ENCODE data around the gene NFIC.
"Not testable (repeated sequence)": the region's sequence is repeated elsewhere in the genome, so short reads cannot be mapped to it uniquely, and the experiment has no call there.

Gene NFIC

GRCh38 chr19:3365836-3366752 is at the start of gene NFIC:
NFIC (plus strand) TSS chr19:3366583; CDS start chr19:3366637, 54 bp downstream.
- no peak for DNase-seq (ENCODE audit: low read depth)

GRCh38 chr19:3316659-3317207 is 49.6 kb upstream of the NFIC start:
- no peak for DNase-seq (ENCODE audit: low read depth)

- DNase-seq (ENCODE audit: low read depth), result no peak
Observed at GRCh38 chr19:3319643-3320353, 46.6 kb upstream of the NFIC start.

GRCh38 chr19:3320354-3320670 is 46.1 kb upstream of the NFIC start:
- DNase-seq (ENCODE audit: low read depth), result no peak

GRCh38 chr19:3320853-3321252 is 45.5 kb upstream of the NFIC start:
- no peak for DNase-seq (ENCODE audit: low read depth)

DNA sequence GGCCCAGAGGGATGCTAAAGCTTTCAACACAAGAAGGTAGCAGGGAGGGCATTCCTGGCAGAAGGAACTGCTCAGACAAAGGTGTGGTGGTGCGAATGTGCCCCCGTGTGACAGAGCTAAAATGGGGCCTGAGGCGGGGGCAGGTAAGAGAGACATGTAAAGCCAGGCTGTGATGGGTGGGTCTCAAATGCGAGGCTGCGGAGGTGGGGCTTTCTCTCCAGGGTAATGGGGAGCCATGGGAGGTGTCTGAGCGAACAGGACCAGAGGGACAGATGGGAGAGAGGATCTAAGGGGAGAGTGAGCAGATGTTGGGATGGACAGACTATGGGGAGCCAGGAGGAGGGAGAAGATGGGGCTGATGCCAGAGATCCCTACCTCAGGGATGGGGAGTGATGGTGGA is 44.7 kb upstream of the NFIC start:
- no peak for DNase-seq (ENCODE audit: low read depth)

- DNase-seq (ENCODE audit: low read depth), result no peak
Observed at GRCh38 chr19:3322199-3322978, 44.0 kb upstream of the NFIC start.

DNA sequence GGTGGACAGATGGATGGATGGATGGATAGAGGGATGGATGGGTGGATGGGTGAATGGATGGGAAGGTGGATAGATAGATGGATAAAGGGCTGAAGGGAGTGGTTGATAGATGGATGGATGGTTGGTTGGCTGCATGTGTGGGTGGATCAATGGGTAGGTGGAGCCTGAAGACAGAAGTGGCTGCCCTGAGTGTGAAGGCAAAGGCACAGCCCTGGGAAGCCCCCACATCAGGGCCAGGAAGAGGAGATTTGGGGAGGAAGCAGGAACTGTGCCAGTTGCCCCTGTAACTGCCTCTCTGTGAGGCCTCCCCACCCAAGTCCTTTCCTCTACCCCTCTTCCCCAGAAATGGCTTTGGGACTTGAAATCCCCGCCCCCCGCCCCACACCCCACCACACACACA is 43.4 kb upstream of the NFIC start:
- no peak for DNase-seq (ENCODE audit: low read depth)

- DNase-seq (ENCODE audit: low read depth), result no peak
Observed at GRCh38 chr19:3323658-3324057, 42.7 kb upstream of the NFIC start.

DNA sequence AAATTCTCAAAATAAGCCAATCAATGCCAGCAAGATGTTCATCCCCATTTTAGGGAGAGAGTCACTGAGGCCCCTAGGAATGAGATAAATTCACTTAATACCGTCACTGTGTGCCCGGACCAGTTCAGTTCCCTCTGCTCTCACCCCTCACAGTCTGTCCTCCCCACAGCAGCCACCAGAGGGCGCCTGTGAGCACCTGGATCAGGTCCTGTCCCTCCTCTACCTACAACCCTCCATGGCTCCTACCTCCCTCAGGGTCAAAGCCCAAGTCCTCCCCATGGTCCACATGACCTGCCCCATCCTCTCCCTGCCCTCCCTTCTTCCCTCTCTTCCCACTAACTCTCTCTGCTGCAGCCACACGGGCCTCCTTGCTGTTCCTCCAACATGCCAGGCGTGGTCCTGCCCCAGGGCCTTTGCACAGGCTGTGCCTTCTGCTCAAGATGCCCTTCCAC is 42.0 kb upstream of the NFIC start:
- peak; percentile 75 for DNase-seq (ENCODE audit: low read depth)

- DNase-seq (ENCODE audit: low read depth), result no peak
Observed at GRCh38 chr19:3325451-3325850, 40.9 kb upstream of the NFIC start.

- no peak for DNase-seq (ENCODE audit: low read depth)
Observed at GRCh38 chr19:3328743-3329142, 37.6 kb upstream of the NFIC start.

- DNase-seq (ENCODE audit: low read depth), result no peak
Observed at GRCh38 chr19:3330047-3330446, 36.3 kb upstream of the NFIC start.

- DNase-seq (ENCODE audit: low read depth), result not testable (repeated sequence)
Observed at GRCh38 chr19:3332232-3332631, 34.2 kb upstream of the NFIC start.

- DNase-seq (ENCODE audit: low read depth), result no peak
Observed at GRCh38 chr19:3333020-3333583, 33.3 kb upstream of the NFIC start.

DNA sequence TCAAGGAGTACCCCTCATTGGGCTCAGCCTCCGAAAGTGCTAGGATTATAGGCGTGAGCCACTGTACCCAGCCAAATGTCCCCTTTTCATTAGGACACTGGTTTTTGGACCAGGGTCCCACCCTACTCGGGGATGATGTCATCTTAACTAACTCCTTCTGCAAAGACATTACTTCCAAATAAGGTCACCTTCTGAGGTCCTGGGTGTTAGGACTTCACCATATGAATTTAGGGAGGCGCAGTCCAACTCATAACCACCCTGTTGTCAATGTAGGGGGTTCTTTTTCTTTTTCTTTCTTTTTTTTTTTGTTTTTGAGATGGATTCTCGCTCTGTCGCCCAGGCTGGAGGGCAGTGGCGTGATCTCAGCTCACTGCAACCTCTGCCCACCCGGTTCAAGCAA is 32.7 kb upstream of the NFIC start:
- DNase-seq (ENCODE audit: low read depth), result no peak

DNA sequence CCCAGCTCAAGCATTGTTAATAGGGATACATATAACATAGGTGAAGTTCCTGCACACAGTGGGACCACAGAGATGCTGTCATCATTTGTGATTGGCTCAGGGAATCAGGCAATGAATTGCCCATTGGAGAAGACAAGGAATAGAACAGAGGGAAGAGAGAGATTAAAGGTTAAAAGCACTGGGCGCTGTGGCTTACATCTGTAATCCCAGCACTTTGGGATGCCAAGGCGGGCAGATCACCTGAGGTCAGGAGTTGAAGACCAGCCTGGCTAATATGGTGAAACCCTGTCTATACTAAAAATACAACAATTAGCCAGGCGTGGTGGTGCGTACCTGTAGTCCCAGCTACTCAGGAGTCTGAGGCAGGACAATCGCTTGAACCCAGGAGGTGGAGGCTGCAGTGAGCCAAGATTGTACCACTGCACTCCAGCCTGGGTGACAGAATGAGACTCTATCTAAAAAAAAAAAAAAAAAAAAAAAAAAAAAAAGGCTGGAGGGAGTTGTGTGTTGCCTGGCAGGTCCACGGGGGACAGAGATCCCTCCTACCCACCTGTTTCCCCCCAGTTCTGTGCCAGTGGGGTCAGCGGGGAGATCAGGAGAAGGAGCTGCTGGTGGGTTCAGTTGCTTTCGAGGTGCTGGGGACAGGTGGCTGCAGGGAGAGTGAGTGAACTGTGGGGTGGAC is 31.5 kb upstream of the NFIC start:
- not testable (repeated sequence) for DNase-seq (ENCODE audit: low read depth)

- DNase-seq (ENCODE audit: low read depth), result no peak
Observed at GRCh38 chr19:3335431-3336350, 30.7 kb upstream of the NFIC start.

GRCh38 chr19:3336351-3336679 is 30.1 kb upstream of the NFIC start:
- DNase-seq (ENCODE audit: low read depth), result no peak
